ENCODE results near the gene GPR141. TPM values are rescaled to one million over a fixed set of nuclear protein-coding genes. Genes with fewer than 3 reads are reported as not detected.

GPR141 gene
- polyA plus RNA-seq, 1 of the 3 experiments (the other 2 are of a cell fraction), result not detected

DNA sequence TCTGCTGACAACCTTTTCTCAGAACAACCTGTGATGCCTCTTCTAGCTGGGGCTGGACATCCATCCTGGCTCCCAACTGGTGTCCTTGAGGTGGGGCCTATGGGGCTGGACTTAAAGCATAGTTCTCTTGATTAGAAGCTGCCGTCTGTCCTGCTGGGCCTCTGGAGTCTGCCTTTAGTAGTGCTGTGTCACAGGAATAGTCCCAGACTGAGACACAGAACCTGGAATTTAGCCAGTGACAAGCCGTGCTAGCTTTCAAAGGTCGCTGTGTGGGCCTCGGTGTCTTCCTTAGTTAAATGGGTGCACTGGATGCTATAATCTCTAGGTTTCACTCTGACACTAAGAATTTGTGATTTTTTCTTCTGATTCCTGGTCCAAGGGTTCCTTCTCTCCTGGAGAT is 41.2 kb downstream of the GPR141 start:
- H3K9me2 ChIP-seq, result no peaks in the 10 kb centered on the region
- ChIA-PET CTCF (interaction anchor here (0.7 to 1.0 kb wide), 2 partner anchors 276 to 611 kb away, joined by 3 read pairs; partner anchors contain the start of gene ELMO1), POLR2A (no interaction called here)
- TF ChIP-seq MEF2A (IDR thresholded peaks at IDR 0.05; ENCODE audit: borderline replicate concordance, low read depth), result no peak
- TF ChIP-seq RCOR1 (IDR thresholded peaks at IDR 0.05; ENCODE audit: low read length), result no peak
- TF ChIP-seq NFIC (IDR thresholded peaks at IDR 0.05; ENCODE audit: borderline replicate concordance), result no peak
- no peak for TF ChIP-seq FOXJ3 (CRISPR knock-in tag; IDR thresholded peaks at IDR 0.05)
- no peak for TF ChIP-seq CHD2 (IDR thresholded peaks at IDR 0.05; ENCODE audit: low read length, partially characterized antibody)
- TF ChIP-seq SIN3A (IDR thresholded peaks at IDR 0.05; ENCODE audit: borderline replicate concordance, low read depth, low read length), result no peak
- TF ChIP-seq, protein P1, sequence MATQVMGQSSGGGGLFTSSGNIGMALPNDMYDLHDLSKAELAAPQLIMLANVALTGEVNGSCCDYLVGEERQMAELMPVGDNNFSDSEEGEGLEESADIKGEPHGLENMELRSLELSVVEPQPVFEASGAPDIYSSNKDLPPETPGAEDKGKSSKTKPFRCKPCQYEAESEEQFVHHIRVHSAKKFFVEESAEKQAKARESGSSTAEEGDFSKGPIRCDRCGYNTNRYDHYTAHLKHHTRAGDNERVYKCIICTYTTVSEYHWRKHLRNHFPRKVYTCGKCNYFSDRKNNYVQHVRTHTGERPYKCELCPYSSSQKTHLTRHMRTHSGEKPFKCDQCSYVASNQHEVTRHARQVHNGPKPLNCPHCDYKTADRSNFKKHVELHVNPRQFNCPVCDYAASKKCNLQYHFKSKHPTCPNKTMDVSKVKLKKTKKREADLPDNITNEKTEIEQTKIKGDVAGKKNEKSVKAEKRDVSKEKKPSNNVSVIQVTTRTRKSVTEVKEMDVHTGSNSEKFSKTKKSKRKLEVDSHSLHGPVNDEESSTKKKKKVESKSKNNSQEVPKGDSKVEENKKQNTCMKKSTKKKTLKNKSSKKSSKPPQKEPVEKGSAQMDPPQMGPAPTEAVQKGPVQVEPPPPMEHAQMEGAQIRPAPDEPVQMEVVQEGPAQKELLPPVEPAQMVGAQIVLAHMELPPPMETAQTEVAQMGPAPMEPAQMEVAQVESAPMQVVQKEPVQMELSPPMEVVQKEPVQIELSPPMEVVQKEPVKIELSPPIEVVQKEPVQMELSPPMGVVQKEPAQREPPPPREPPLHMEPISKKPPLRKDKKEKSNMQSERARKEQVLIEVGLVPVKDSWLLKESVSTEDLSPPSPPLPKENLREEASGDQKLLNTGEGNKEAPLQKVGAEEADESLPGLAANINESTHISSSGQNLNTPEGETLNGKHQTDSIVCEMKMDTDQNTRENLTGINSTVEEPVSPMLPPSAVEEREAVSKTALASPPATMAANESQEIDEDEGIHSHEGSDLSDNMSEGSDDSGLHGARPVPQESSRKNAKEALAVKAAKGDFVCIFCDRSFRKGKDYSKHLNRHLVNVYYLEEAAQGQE (IDR thresholded peaks at IDR 0.05; ENCODE audit: low read depth, low read length), result no peak
- TF ChIP-seq EP300 (IDR thresholded peaks at IDR 0.05; ENCODE audit: borderline replicate concordance in 1 of 2, low read depth in 1 of 2, low read length in 1 of 2), result no peak
- H3F3A ChIP-seq (replicated peaks; ENCODE audit: insufficient read depth), result no peaks in the 10 kb centered on the region
- H3K36me3 ChIP-seq (replicated peaks in 1 of 2; ENCODE audit: control insufficient read depth in 1 of 2, insufficient read depth in 2 of 2, low read length in 1 of 2), result no peaks in the 10 kb centered on the region
- H3K79me2 ChIP-seq (ENCODE audit: insufficient read depth), result no peaks in the 10 kb centered on the region
- H2AFZ ChIP-seq (ENCODE audit: low read depth), result no peak overlapping the region
- H4K20me1 ChIP-seq (ENCODE audit: insufficient read depth), result no peaks in the 10 kb centered on the region
- H3K4me2 ChIP-seq, result no peak overlapping the region
- H3K27me3 ChIP-seq (ENCODE audit: insufficient read depth), result no peaks in the 10 kb centered on the region
- no peak for DNase-seq
- H3K9ac ChIP-seq, result no peak overlapping the region
- WGBS (ENCODE audit: low lambda C conversion rate), result 58% methylated on average over 4 of the region's 4 CpGs
- H3K27ac ChIP-seq (ENCODE audit: low read depth in 2 of 2, low read length in 1 of 2), result no peak overlapping the region
- no peaks in the 10 kb centered on the region for H3K4me1 ChIP-seq (ENCODE audit: control insufficient read depth in 1 of 2, insufficient read depth in 2 of 2, low read depth in 1 of 2, low read length in 1 of 2)
- H3K4me3 ChIP-seq (ENCODE audit: low read depth in 2 of 2, low read length in 1 of 2), result no peak overlapping the region
- H3K9me3 ChIP-seq, result peaks cover 3% of the 10 kb centered on the region; the same call in 1 of the 2 replicates

DNA sequence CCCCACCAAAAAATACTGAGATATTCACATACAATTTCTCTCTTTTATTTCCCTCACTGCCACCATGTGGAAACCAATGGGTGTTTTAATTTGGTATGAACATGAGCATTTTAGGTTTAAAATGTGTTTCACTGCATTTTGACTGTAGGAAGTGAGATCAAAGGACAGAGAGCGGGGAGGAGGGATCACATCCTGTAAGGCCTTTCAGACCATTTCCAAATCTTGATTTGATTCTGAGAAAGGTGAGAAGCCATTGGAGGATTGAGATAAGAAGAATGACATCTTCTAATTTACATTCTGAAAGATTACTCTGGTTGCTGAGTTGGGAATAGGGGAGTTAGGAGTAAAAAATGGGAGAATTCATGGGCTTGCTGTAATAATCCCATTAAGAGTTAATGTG is 42.5 kb downstream of the GPR141 start:
- Histone ChIP-seq H3F3A (replicated peaks; ENCODE audit: insufficient read depth) (no peaks in the 10 kb centered on the region), H3K79me2 (ENCODE audit: insufficient read depth) (no peaks in the 10 kb centered on the region), H3K4me2 (no peak overlapping the region), H4K20me1 (ENCODE audit: insufficient read depth) (no peaks in the 10 kb centered on the region), H3K27ac (ENCODE audit: low read depth in 2 of 2, low read length in 1 of 2) (no peak overlapping the region), H3K36me3 (replicated peaks in 1 of 2; ENCODE audit: control insufficient read depth in 1 of 2, insufficient read depth in 2 of 2, low read length in 1 of 2) (no peaks in the 10 kb centered on the region), H3K27me3 (ENCODE audit: insufficient read depth) (no peaks in the 10 kb centered on the region), H3K9me2 (no peaks in the 10 kb centered on the region), H3K4me3 (ENCODE audit: low read depth in 2 of 2, low read length in 1 of 2) (no peak overlapping the region), H3K9ac (no peak overlapping the region), H3K4me1 (ENCODE audit: control insufficient read depth in 1 of 2, insufficient read depth in 2 of 2, low read depth in 1 of 2, low read length in 1 of 2) (no peaks in the 10 kb centered on the region), H2AFZ (ENCODE audit: low read depth) (no peak overlapping the region), H3K9me3 (peaks cover 3% of the 10 kb centered on the region; the same call in 1 of the 2 replicates)
- CTCF ChIA-PET, result no interaction called here
- TF ChIP-seq, protein P2, sequence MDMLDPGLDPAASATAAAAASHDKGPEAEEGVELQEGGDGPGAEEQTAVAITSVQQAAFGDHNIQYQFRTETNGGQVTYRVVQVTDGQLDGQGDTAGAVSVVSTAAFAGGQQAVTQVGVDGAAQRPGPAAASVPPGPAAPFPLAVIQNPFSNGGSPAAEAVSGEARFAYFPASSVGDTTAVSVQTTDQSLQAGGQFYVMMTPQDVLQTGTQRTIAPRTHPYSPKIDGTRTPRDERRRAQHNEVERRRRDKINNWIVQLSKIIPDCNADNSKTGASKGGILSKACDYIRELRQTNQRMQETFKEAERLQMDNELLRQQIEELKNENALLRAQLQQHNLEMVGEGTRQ (IDR thresholded peaks at IDR 0.05; ENCODE audit: borderline replicate concordance, low read depth, low read length), result no peak
- TF ChIP-seq TEAD4 (IDR thresholded peaks at IDR 0.05; ENCODE audit: borderline replicate concordance, insufficient read depth) (no peak), EP300 (IDR thresholded peaks at IDR 0.05; ENCODE audit: borderline replicate concordance in 1 of 2, low read depth in 1 of 2, low read length in 1 of 2) (no peak), RAD21 (IDR thresholded peaks at IDR 0.05; ENCODE audit: low read length) (no peak), GABPA (IDR thresholded peaks at IDR 0.05; ENCODE audit: low read depth) (no peak), FOXM1 (IDR thresholded peaks at IDR 0.05; ENCODE audit: low read depth) (no peak), FOXJ3 (CRISPR knock-in tag; IDR thresholded peaks at IDR 0.05) (no peak), GATA2 (CRISPR knock-in tag; IDR thresholded peaks at IDR 0.05) (no peak), RCOR1 (IDR thresholded peaks at IDR 0.05; ENCODE audit: low read length) (no peak), RXRA (IDR thresholded peaks at IDR 0.05; ENCODE audit: borderline replicate concordance, low read depth) (no peak)
- TF ChIP-seq, protein P3, sequence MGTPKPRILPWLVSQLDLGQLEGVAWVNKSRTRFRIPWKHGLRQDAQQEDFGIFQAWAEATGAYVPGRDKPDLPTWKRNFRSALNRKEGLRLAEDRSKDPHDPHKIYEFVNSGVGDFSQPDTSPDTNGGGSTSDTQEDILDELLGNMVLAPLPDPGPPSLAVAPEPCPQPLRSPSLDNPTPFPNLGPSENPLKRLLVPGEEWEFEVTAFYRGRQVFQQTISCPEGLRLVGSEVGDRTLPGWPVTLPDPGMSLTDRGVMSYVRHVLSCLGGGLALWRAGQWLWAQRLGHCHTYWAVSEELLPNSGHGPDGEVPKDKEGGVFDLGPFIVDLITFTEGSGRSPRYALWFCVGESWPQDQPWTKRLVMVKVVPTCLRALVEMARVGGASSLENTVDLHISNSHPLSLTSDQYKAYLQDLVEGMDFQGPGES (IDR thresholded peaks at IDR 0.05; ENCODE audit: low read depth, low read length), result no peak
- TF ChIP-seq, protein P4, sequence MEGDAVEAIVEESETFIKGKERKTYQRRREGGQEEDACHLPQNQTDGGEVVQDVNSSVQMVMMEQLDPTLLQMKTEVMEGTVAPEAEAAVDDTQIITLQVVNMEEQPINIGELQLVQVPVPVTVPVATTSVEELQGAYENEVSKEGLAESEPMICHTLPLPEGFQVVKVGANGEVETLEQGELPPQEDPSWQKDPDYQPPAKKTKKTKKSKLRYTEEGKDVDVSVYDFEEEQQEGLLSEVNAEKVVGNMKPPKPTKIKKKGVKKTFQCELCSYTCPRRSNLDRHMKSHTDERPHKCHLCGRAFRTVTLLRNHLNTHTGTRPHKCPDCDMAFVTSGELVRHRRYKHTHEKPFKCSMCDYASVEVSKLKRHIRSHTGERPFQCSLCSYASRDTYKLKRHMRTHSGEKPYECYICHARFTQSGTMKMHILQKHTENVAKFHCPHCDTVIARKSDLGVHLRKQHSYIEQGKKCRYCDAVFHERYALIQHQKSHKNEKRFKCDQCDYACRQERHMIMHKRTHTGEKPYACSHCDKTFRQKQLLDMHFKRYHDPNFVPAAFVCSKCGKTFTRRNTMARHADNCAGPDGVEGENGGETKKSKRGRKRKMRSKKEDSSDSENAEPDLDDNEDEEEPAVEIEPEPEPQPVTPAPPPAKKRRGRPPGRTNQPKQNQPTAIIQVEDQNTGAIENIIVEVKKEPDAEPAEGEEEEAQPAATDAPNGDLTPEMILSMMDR (IDR thresholded peaks at IDR 0.05), result no peak
- 42% methylated on average over 1 of the region's 1 CpG for WGBS (ENCODE audit: low lambda C conversion rate)
- POLR2A ChIA-PET, result no interaction called here
- no peak for DNase-seq
